Measurements from ENCODE around the gene LMBR1L. TPM values are rescaled to one million over a fixed set of nuclear protein-coding genes. Genes with fewer than 3 reads are reported as not detected.

Gene LMBR1L
- total RNA-seq, 1 donor from 2014 or later, result 61.7 TPM

- H3K27me3 ChIP-seq (ENCODE audit: low read depth), result peaks cover 59% of the 10 kb centered on the region
- TF ChIP-seq CTCF (IDR thresholded peaks at IDR 0.05), result no peak
- intact Hi-C loops (cut with DNase I), result no loop called here
- peak overlapping the region; percentile 38 for H3K4me3 ChIP-seq
- DNase-seq (no peak), ATAC-seq (peak; percentile 3 to 13)
- peaks cover 63% of the 10 kb centered on the region for H3K4me1 ChIP-seq
- H3K36me3 ChIP-seq, result peaks cover 31% of the 10 kb centered on the region
- H3K9me3 ChIP-seq, result no peaks in the 10 kb centered on the region
- no peak overlapping the region for H3K27ac ChIP-seq
Observed at GRCh38 chr12:49093792-49094159, 16.9 kb downstream of the LMBR1L start.

GRCh38 chr12:49092816-49093406 lies 17.7 kb downstream of the LMBR1L start:
- DNase-seq, result no peak
- no peak for TF ChIP-seq CTCF (IDR thresholded peaks at IDR 0.05)
- Histone ChIP-seq H3K27me3 (ENCODE audit: low read depth) (peaks cover 64% of the 10 kb centered on the region), H3K4me1 (peaks cover 71% of the 10 kb centered on the region), H3K9me3 (no peaks in the 10 kb centered on the region), H3K27ac (no peak overlapping the region), H3K4me3 (peak overlapping the region; percentile 49), H3K36me3 (peaks cover 22% of the 10 kb centered on the region)
- ATAC-seq, result no peak
- intact Hi-C loops (cut with DNase I), result no loop called here

- TF ChIP-seq CTCF (IDR thresholded peaks at IDR 0.05), result peak; percentile 31
- H3K36me3 ChIP-seq, result peaks cover 15% of the 10 kb centered on the region
- H3K9me3 ChIP-seq, result no peaks in the 10 kb centered on the region
- intact Hi-C loops (cut with DNase I), result no loop called here
- peak overlapping the region; percentile 49 for H3K4me3 ChIP-seq
- no peak overlapping the region for H3K27ac ChIP-seq
- ATAC-seq, result no peak
- peaks cover 72% of the 10 kb centered on the region for H3K4me1 ChIP-seq
- H3K27me3 ChIP-seq (ENCODE audit: low read depth), result peaks cover 64% of the 10 kb centered on the region
- DNase-seq, result no peak
Observed at GRCh38 chr12:49092086-49092815, 18.4 kb downstream of the LMBR1L start.

DNA sequence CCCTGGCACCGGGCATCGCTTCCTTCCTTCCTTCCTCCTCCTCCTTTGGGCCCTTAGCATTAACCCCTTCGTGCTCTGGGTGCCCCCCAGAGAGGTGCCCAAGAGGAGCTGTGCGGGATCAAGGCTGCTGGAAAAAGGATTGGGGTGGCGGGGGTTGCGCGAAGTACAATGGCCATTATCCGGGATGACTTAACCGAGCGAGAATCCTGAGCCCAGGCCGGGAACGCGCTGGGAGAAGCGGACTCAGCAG lies 18.9 kb downstream of the LMBR1L start:
- H3K27ac ChIP-seq, result no peak overlapping the region
- no peak for TF ChIP-seq CTCF (IDR thresholded peaks at IDR 0.05)
- H3K27me3 ChIP-seq (ENCODE audit: low read depth), result peaks cover 64% of the 10 kb centered on the region
- peak overlapping the region; percentile 49 for H3K4me3 ChIP-seq
- peaks cover 72% of the 10 kb centered on the region for H3K4me1 ChIP-seq
- no peak for ATAC-seq
- intact Hi-C loops (cut with DNase I), result no loop called here
- no peak for DNase-seq
- H3K9me3 ChIP-seq, result no peaks in the 10 kb centered on the region
- H3K36me3 ChIP-seq, result peaks cover 10% of the 10 kb centered on the region

DNA sequence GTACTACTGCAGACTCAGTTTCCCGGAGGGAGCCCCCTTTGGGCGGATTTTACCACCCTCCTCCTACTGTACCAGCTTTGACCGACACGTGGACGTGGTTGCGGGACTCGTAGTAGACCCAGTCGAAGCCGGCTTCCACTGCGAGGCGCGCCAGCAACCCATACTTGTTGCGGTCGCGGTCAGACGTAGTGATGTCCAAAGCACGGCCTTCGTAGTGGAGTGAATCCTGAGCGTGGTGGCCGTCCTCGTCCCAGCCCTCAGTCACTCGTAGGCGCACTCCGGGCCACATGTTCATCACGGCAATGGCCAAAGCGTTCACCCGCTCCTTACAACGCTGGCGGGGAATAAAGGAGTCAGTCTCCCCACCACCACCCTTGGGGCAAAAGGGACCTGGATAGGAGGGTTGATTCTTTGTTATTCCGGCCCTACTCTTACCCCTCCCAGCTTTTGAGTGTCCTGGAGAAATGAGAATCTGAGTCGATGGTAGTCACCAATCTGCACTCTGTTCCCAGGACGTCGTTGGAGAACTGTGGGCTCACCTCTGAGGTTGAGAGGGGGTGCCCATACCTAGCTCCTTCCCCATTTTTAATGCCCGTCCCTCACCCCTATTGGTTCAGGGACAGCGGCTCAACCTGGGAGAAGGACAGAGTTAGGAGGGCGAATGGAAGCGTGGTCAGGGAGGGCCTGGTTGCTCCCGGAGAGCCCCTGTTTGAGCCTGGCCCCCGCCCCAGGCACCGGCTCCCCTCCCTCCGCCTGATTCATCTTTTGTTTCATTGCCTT lies 19.4 kb downstream of the LMBR1L start:
- Histone ChIP-seq H3K27me3 (ENCODE audit: low read depth) (peaks cover 64% of the 10 kb centered on the region), H3K36me3 (peaks cover 5% of the 10 kb centered on the region), H3K4me3 (no peak overlapping the region), H3K27ac (no peak overlapping the region), H3K4me1 (peaks cover 72% of the 10 kb centered on the region), H3K9me3 (no peaks in the 10 kb centered on the region)
- ATAC-seq (no peak), DNase-seq (no peak)
- intact Hi-C loops (cut with DNase I), result no loop called here
- TF ChIP-seq CTCF (IDR thresholded peaks at IDR 0.05), result no peak

Measured in lower lobe of right lung (tissue), 2 donors.